Effector memory CD4-positive, alpha-beta T cell (primary cell): Measurements from ENCODE around the gene DCLK3.

Experiments
- DNase-seq, 3 donors: peaks; one replicate each; pipeline ENCODE4 v3.0.0-alpha.2; 2020
- H3K27ac ChIP-seq: 2 replicates; pipeline ENCODE4 v1.7.0; 2013; ENCODE audit warnings: mild to moderate bottlenecking, low read length, moderate library complexity; ENCODE audit not compliant: insufficient read depth, poor library complexity, severe bottlenecking
- H3K27me3 ChIP-seq: replicated peaks from 2 replicates; pipeline ENCODE4 v1.7.0; 2013; ENCODE audit warnings: mild to moderate bottlenecking, low read length; ENCODE audit not compliant: insufficient read depth, control insufficient read depth, poor library complexity, severe bottlenecking
- H3K36me3 ChIP-seq: 2 replicates; pipeline ENCODE4 v1.7.0; 2013; ENCODE audit warnings: mild to moderate bottlenecking, low read length, moderate library complexity; ENCODE audit not compliant: control insufficient read depth, insufficient read depth
- H3K4me1 ChIP-seq: 2 replicates; pipeline ENCODE4 v1.7.0; 2013; ENCODE audit warnings: low read length, mild to moderate bottlenecking; ENCODE audit not compliant: control insufficient read depth, insufficient read depth, poor library complexity, severe bottlenecking
- H3K4me3 ChIP-seq: 2 replicates; pipeline ENCODE4 v1.7.0; 2013; ENCODE audit warnings: low read length, low read depth, mild to moderate bottlenecking; ENCODE audit not compliant: insufficient read depth, poor library complexity, severe bottlenecking
- H3K9me3 ChIP-seq: 2 replicates; pipeline ENCODE4 v1.7.0; 2013; ENCODE audit warnings: mild to moderate bottlenecking, low read length, moderate library complexity; ENCODE audit not compliant: control insufficient read depth

The DCLK3 gene

DNA sequence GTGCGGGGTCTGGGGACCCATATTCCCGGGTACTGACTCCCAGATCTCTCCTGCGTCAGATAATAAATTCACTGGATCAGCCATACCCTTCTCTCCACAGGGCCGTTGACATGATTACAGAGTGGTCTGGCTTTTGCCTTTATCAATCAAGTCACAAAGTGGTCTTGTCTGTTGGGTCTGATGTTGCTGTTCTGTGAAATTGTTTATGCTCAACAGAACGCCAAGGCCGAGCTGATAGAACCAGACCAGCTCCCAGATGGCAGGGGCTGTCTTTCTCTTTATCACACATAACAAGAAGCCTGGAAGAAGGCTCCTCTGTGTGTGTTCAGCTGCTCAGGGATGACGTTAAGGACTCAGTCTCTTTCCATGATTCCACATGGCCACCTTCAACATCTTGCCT, 751 bp upstream of the DCLK3 start:
- Histone ChIP-seq H3K27ac (no peak overlapping the region), H3K4me3 (no peak overlapping the region), H3K27me3 (peaks cover 3% of the 10 kb centered on the region), H3K9me3 (no peaks in the 10 kb centered on the region), H3K36me3 (no peaks in the 10 kb centered on the region), H3K4me1 (no peaks in the 10 kb centered on the region)
- no peak for DNase-seq

DNA sequence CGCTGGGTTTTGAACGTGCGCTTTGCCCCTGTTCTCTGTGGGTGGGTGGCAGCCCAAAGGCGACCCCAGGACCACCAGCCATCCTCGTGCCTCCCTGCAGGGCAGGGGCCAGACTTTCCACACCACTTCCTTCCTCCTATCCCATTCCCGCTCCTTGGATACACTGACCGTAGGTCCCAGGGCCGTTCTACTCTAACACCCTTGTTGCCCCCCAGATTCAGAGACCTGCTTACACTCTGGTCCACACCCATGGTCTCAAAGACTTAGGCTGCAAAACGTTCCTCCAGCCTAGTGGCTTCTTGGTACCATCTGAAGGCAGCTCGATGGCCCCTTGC, 318 bp upstream of the DCLK3 start:
- Histone ChIP-seq H3K4me3 (no peak overlapping the region), H3K9me3 (no peaks in the 10 kb centered on the region), H3K4me1 (no peaks in the 10 kb centered on the region), H3K27ac (no peak overlapping the region), H3K27me3 (peaks cover 3% of the 10 kb centered on the region), H3K36me3 (no peaks in the 10 kb centered on the region)
- no peak for DNase-seq

DNA sequence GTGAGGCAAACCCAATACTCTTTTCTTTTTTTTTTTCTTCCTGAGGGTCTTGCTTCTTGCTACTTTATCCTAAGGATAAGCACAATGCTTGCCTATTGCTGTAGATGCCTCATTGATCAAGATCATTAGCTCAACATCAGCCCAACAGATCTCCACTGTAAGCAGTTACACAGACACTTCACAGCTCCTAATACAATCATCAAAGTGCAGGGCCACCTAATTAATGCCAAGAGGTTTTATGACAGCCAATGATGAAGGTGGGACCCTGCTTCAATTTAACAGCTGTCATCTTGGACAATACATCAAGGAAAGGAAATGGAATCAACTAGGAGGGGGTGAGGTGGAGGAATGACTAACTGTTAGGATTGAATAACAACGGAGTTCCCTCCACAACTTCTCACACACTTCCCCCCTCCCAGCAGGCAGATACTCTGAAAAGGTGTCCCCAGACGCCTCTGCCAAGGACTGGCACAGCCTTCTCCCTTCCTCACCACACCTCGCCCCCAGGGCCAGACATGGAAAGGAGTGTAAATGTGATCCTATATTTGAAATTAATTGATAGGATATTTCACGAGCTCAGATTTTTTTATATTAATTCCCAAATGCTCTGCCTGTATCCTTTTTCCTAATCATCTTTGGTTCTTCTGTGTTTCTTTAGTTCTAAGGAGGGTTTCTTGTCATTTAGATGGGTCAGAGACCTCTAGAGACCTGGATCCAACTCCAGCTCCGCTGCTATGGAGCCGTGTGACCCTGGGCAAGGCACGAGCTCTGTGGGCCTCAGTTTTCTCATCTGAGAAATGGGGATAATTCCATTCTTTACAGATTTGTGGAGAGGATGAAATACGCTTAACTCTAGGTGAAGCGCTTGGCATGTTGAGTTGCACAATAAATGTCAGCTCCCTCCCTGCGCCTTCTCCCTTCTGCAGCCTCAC, 1.2 kb downstream of the DCLK3 start:
- Histone ChIP-seq H3K27me3 (peaks cover 3% of the 10 kb centered on the region), H3K27ac (no peak overlapping the region), H3K4me3 (no peak overlapping the region), H3K4me1 (no peaks in the 10 kb centered on the region), H3K9me3 (no peaks in the 10 kb centered on the region), H3K36me3 (no peaks in the 10 kb centered on the region)
- DNase-seq, result no peak

DNA sequence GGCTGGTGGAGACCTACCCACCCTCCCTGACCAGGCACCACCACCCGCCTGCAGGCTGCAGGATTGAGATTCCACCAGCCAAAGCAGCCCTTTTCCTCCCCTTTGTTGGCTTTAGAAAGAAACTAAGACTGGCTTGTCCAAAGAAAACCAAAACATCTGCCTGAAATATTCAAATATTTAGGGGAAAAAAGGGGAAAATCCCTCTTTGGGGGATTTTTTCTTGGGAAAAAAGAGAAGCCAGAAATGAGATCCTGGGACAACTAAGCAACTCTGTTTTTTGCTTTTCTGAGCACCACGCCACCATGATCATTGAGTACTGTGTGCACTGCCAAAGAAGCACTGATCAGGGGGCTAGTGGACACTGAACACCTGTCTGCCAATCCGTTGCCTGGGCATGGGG, 2.6 kb downstream of the DCLK3 start:
- Histone ChIP-seq H3K9me3 (no peaks in the 10 kb centered on the region), H3K36me3 (no peaks in the 10 kb centered on the region), H3K27me3 (peaks cover 3% of the 10 kb centered on the region), H3K4me3 (no peak overlapping the region), H3K27ac (no peak overlapping the region), H3K4me1 (no peaks in the 10 kb centered on the region)
- DNase-seq, result no peak

DNA sequence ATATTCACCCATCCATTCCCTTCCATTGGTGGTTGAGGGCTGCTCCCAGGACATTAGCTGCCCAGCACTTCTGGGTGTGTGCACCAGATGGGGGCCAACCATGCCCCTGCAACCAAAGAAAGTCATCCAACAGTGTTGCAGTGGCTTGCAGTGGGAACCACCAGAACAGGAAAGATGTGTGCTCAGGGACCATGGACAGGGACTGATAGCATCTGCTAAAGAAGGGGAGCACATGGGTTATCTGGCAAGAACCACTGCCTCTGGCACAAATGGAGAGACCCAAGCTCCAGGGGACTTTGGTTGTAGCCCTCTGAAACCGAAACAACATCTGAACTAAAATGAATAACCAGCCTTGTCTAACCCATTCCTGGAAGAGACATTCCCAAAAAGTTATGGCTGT, 8.1 kb downstream of the DCLK3 start:
- Histone ChIP-seq H3K27me3 (peaks cover 5% of the 10 kb centered on the region), H3K27ac (no peak overlapping the region), H3K9me3 (no peaks in the 10 kb centered on the region), H3K36me3 (no peaks in the 10 kb centered on the region), H3K4me1 (no peaks in the 10 kb centered on the region), H3K4me3 (no peak overlapping the region)
- no peak for DNase-seq

DNA sequence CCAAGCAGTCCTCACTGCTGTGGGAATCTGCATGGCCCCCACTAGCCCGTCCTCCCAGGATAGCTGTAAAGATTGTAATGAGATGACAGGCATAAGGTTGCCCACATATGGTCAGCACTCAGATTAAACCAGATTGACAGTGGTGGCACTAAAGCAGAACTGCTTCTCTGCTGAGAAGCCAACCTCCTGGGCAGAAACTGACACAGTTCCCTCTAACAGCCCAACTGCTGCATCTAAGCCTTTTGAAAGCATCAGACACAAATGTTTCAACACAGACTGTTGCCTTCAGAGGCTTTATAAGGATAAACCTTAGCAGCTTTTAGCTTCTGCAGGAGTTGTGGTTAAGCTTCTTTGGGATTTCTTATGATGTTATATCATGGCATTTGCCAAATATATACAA, 13.0 kb downstream of the DCLK3 start:
- no peaks in the 10 kb centered on the region for H3K9me3 ChIP-seq
- no peaks in the 10 kb centered on the region for H3K36me3 ChIP-seq
- H3K4me1 ChIP-seq, result no peaks in the 10 kb centered on the region
- DNase-seq, result no peak
- H3K4me3 ChIP-seq, result no peak overlapping the region
- peaks cover 5% of the 10 kb centered on the region for H3K27me3 ChIP-seq
- H3K27ac ChIP-seq, result no peak overlapping the region

DNA sequence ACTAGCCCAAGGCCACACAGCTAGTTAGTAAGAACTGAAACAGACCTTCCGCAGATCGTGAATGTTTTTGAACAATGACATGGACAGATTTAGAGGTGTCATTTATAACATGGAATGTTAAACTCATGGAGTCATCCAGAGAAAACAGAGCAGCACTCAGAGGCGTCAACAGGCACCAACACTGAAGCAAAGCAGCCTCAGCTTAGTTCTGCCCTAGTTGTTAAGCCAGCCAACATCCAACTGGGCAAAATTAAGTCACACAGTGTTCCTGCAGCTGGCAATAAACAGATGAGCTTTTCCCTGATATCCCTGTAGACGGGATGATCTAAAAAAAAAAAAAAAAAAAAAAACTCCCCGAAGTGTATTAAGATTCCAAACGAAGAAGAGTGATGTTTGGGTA, 13.6 kb downstream of the DCLK3 start:
- no peak overlapping the region for H3K4me3 ChIP-seq

DNA sequence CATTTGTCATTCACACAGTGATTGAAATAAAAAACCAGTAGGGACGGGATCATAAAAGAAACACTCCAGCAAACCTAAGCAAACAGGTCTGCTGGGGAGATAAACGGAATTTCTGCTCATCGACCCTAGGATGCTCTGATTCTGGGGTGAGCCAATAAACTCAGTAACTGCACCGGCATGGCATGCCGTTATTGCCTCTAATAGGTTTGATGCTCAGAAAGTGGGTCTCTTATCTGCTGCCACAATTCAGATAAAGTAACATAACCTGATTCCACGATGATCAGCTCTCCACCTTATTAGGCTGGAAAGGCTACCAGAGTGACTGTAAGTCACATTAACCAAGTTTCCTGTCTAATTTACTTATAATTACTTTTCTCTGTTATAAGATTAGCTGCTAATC, 19.6 kb downstream of the DCLK3 start:
- Histone ChIP-seq H3K9me3 (no peaks in the 10 kb centered on the region), H3K36me3 (no peaks in the 10 kb centered on the region), H3K27ac (no peak overlapping the region), H3K27me3 (no peaks in the 10 kb centered on the region), H3K4me3 (no peak overlapping the region), H3K4me1 (no peaks in the 10 kb centered on the region)
- DNase-seq, result no peak

More for the DNA sequence above, 13.6 kb downstream of the DCLK3 start:
- DNase-seq, result no peak
- H3K36me3 ChIP-seq, result no peaks in the 10 kb centered on the region
- no peaks in the 10 kb centered on the region for H3K9me3 ChIP-seq
- peaks cover 5% of the 10 kb centered on the region for H3K27me3 ChIP-seq
- no peaks in the 10 kb centered on the region for H3K4me1 ChIP-seq
- no peak overlapping the region for H3K27ac ChIP-seq

DNA sequence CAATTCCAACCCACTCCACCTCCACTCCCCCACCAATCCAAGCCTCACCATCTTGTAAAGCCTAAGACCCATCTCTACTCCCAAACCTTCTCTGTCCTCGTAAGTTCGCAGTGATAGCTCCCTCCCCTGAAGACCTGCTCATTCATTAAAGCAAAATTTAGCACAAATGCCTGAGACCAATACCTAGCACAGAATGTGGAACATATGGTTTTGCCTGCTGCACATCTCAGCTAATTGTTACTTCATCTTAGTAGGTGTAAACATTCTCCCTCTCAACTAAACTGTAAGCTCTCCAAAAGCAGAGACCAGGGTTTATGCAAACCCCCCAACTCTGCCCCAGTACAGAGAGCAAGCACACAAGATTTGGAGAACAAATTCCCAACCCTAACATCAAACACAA, 20.5 kb downstream of the DCLK3 start:
- Histone ChIP-seq H3K4me1 (no peaks in the 10 kb centered on the region), H3K36me3 (no peaks in the 10 kb centered on the region), H3K27me3 (no peaks in the 10 kb centered on the region), H3K9me3 (no peaks in the 10 kb centered on the region), H3K4me3 (no peak overlapping the region), H3K27ac (no peak overlapping the region)
- DNase-seq, result no peak

DNA sequence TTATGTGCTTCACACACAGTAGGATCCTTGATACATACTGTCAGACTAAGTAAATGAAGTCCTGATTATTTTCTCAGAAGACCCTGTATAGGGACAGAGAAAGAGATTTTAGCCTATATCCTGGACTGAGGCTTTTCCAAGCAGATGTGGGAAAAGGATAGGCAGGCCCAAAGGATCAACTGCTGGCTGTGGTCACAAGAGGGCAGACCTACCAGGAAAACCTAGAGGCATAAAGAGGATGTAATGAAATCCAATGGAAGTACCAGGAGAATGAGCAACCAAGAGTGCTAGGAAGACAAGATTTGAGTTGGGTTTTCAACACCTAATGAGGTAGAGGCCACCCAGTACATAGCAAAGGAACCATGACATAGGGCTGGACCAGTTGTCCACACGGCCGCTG, 23.1 kb downstream of the DCLK3 start:
- Histone ChIP-seq H3K27me3 (no peaks in the 10 kb centered on the region), H3K4me1 (no peaks in the 10 kb centered on the region), H3K36me3 (no peaks in the 10 kb centered on the region), H3K27ac (no peak overlapping the region), H3K4me3 (no peak overlapping the region), H3K9me3 (no peaks in the 10 kb centered on the region)
- no peak for DNase-seq
